Measurements from ENCODE around the gene RUNX2. TPM values are rescaled to one million over a fixed set of nuclear protein-coding genes. Genes with fewer than 3 reads are reported as not detected.
A peak's percentile ranks its signal among the peaks of the same experiment; 100 is the strongest.

The RUNX2 gene
- total RNA-seq, 1 experiment from 2014 or later: 3.8 TPM

GRCh38 chr6:45690846-45691245 lies 362.7 kb downstream of the RUNX2 start:
- DNase-seq (peak; percentile 71), ATAC-seq (peak; percentile 87)
- intact Hi-C loops (cut with micrococcal nuclease): no loop called here
- H3K4me1 ChIP-seq (ENCODE audit: insufficient read depth, low read length): peaks cover 13% of the 10 kb centered on the region; the same call in 1 of the 2 replicates
- ChIA-PET CTCF (no interaction called here), POLR2A (ENCODE audit: unreplicated experiment) (no interaction called here)
- H2AFZ ChIP-seq (ENCODE audit: low read length): no peak overlapping the region
- H3K9me2 ChIP-seq (replicated peaks; ENCODE audit: low read length): no peaks in the 10 kb centered on the region
- H3K27ac ChIP-seq (ENCODE audit: low read length): no peak overlapping the region; the same call in 1 of the 2 replicates
- H3K4me3 ChIP-seq (ENCODE audit: low read length): no peak overlapping the region
- TF ChIP-seq, protein P1, sequence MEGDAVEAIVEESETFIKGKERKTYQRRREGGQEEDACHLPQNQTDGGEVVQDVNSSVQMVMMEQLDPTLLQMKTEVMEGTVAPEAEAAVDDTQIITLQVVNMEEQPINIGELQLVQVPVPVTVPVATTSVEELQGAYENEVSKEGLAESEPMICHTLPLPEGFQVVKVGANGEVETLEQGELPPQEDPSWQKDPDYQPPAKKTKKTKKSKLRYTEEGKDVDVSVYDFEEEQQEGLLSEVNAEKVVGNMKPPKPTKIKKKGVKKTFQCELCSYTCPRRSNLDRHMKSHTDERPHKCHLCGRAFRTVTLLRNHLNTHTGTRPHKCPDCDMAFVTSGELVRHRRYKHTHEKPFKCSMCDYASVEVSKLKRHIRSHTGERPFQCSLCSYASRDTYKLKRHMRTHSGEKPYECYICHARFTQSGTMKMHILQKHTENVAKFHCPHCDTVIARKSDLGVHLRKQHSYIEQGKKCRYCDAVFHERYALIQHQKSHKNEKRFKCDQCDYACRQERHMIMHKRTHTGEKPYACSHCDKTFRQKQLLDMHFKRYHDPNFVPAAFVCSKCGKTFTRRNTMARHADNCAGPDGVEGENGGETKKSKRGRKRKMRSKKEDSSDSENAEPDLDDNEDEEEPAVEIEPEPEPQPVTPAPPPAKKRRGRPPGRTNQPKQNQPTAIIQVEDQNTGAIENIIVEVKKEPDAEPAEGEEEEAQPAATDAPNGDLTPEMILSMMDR (conservative IDR thresholded peaks at IDR 0.05; ENCODE audit: low read depth, low read length): no peak
- TF ChIP-seq EZH2phosphoT487 (IDR thresholded peaks at IDR 0.05; ENCODE audit: borderline replicate concordance, low read length) (no peak), EZH2 (IDR thresholded peaks at IDR 0.05; ENCODE audit: low read length, unreplicated experiment) (no peak)
- no peaks in the 10 kb centered on the region for H4K20me1 ChIP-seq (ENCODE audit: low read length)
- BruUV-seq (replicated peaks): no TSS peak
- no peaks in the 10 kb centered on the region for H3K9me3 ChIP-seq (ENCODE audit: low read length)
- H3K27me3 ChIP-seq (ENCODE audit: low read length): no peaks in the 10 kb centered on the region
- H3K79me2 ChIP-seq (ENCODE audit: low read length): no peaks in the 10 kb centered on the region
- no peak overlapping the region for H3K9ac ChIP-seq (ENCODE audit: low read length)
- no peaks in the 10 kb centered on the region for H3F3A ChIP-seq (ENCODE audit: low read length, unreplicated experiment)
- no peaks in the 10 kb centered on the region for H3K36me3 ChIP-seq (ENCODE audit: low read depth, low read length)
- no peak overlapping the region for H3K4me2 ChIP-seq (ENCODE audit: low read length)

- no peak overlapping the region for H3K4me2 ChIP-seq (ENCODE audit: low read length)
- no peak for TF ChIP-seq EZH2 (IDR thresholded peaks at IDR 0.05; ENCODE audit: low read length, unreplicated experiment)
- TF ChIP-seq EZH2phosphoT487 (IDR thresholded peaks at IDR 0.05; ENCODE audit: borderline replicate concordance, low read length): no peak
- TF ChIP-seq, protein P1 (conservative IDR thresholded peaks at IDR 0.05; ENCODE audit: low read depth, low read length): no peak
- intact Hi-C loops (cut with micrococcal nuclease): no loop called here
- ChIA-PET CTCF (no interaction called here), POLR2A (ENCODE audit: unreplicated experiment) (no interaction called here)
- no peaks in the 10 kb centered on the region for H3F3A ChIP-seq (ENCODE audit: low read length, unreplicated experiment)
- H3K9me3 ChIP-seq (ENCODE audit: low read length): no peaks in the 10 kb centered on the region
- H3K27ac ChIP-seq (ENCODE audit: low read length): no peak overlapping the region; the same call in 1 of the 2 replicates
- H3K27me3 ChIP-seq (ENCODE audit: low read length): no peaks in the 10 kb centered on the region
- H3K79me2 ChIP-seq (ENCODE audit: low read length): no peaks in the 10 kb centered on the region
- no TSS peak for BruUV-seq (replicated peaks)
- DNase-seq (no peak), ATAC-seq (no peak)
- no peak overlapping the region; the same call in 1 of the 2 replicates for H2AFZ ChIP-seq (ENCODE audit: low read length)
- H3K9me2 ChIP-seq (replicated peaks; ENCODE audit: low read length): no peaks in the 10 kb centered on the region
- peaks cover 13% of the 10 kb centered on the region; the same call in 1 of the 2 replicates for H3K4me1 ChIP-seq (ENCODE audit: insufficient read depth, low read length)
- H3K9ac ChIP-seq (ENCODE audit: low read length): no peak overlapping the region
- no peaks in the 10 kb centered on the region for H3K36me3 ChIP-seq (ENCODE audit: low read depth, low read length)
- no peaks in the 10 kb centered on the region for H4K20me1 ChIP-seq (ENCODE audit: low read length)
- H3K4me3 ChIP-seq (ENCODE audit: low read length): no peak overlapping the region
Measured at GRCh38 chr6:45691426-45691825, 363.3 kb downstream of the RUNX2 start.

DNA sequence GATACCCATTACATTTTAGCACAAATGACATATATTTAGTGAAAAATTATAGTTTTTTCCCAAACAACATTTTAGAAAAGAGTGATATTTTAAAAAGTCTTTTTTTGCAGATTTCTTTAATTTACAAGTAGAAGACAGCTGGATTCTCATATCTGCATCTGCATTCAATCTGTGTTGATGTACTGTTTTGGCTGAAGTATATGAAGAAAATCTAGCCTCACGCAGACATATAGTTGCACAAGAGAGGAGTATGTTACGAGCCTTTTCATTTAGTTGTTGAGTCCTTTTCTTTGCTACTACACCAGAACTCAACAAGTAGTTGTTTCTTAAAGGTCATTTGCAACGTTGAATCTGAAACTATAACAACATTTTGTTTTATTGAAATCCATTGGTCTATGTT lies 363.9 kb downstream of the RUNX2 start:
- Histone ChIP-seq H3K4me3 (ENCODE audit: low read length) (no peak overlapping the region), H3K9ac (ENCODE audit: low read length) (no peak overlapping the region), H3K9me2 (replicated peaks; ENCODE audit: low read length) (no peaks in the 10 kb centered on the region), H3K4me1 (ENCODE audit: insufficient read depth, low read length) (peaks cover 16% of the 10 kb centered on the region), H3F3A (ENCODE audit: low read length, unreplicated experiment) (no peaks in the 10 kb centered on the region), H3K27me3 (ENCODE audit: low read length) (no peaks in the 10 kb centered on the region), H3K79me2 (ENCODE audit: low read length) (no peaks in the 10 kb centered on the region), H3K9me3 (ENCODE audit: low read length) (no peaks in the 10 kb centered on the region), H2AFZ (ENCODE audit: low read length) (no peak overlapping the region), H3K4me2 (ENCODE audit: low read length) (no peak overlapping the region), H4K20me1 (ENCODE audit: low read length) (no peaks in the 10 kb centered on the region), H3K27ac (ENCODE audit: low read length) (no peak overlapping the region), H3K36me3 (ENCODE audit: low read depth, low read length) (no peaks in the 10 kb centered on the region)
- intact Hi-C loops (cut with micrococcal nuclease): no loop called here
- POLR2A ChIA-PET (ENCODE audit: unreplicated experiment): no interaction called here
- BruUV-seq (replicated peaks): no TSS peak
- TF ChIP-seq, protein P1 (conservative IDR thresholded peaks at IDR 0.05; ENCODE audit: low read depth, low read length): no peak
- CTCF ChIA-PET: no interaction called here
- DNase-seq: no peak
- no peak for ATAC-seq

Data from PC-3 (cell line).